NCI-H2171 treated with DMSO at 0.1 percent for 48 hours (cell line): ENCODE measurements around the gene TAS2R39.
"Not testable (repeated sequence)": the region's sequence is repeated elsewhere in the genome, so short reads cannot be mapped to it uniquely, and the experiment has no call there.

Source experiments
- DNase-seq: peaks from one replicate; lab custom pipeline; 2025; lab: John Stamatoyannopoulos, UW

The TAS2R39 gene

GRCh38 chr7:143183024-143183423 is at the start of gene TAS2R39:
TAS2R39 (plus strand) TSS chr7:143183419; CDS start chr7:143183419, 0 bp downstream.
- DNase-seq = no peak

- DNase-seq = peak; percentile 23
Measured at GRCh38 chr7:143147070-143147469, 36.1 kb upstream of the TAS2R39 start.

GRCh38 chr7:143148050-143148449 is 35.2 kb upstream of the TAS2R39 start:
- DNase-seq = no peak

DNA sequence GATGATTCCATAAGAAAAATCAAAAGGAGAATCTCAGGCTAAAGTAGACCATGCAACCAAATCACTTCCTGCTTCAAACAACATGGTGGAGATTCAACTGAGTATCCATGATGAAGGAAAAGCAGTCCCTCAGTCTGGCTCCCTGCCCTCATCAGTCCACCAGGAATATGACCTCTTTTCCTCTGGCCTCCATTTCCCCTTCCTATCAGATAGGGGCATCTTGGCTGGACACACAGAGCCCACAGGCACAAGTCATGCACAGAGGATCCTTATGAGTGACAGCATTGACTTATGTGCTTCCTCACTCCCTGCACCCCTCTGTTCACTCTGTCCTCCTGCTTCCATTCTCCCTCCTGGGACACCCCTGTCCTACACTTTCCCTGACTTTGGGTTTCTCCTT is 34.6 kb upstream of the TAS2R39 start:
- DNase-seq = no peak

DNA sequence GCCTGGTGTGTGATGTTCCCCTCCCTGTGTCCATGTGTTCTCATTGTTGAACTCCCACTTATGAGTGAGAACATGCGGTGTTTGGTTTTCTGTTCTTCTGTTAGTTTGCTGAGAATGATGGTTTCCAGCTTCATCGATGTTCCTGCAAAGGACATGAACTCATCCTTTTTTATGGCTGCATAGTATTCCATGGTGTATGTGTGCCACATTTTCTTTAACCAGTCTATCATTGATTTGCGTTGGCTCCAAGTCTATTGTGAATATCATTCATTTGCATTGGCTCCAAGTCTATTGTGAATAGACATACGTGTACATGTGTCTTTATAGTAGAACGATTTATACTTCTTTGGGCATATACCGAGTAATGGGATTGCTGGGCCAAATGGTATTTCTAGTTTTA is 32.5 kb upstream of the TAS2R39 start:
- not testable (repeated sequence) for DNase-seq

DNA sequence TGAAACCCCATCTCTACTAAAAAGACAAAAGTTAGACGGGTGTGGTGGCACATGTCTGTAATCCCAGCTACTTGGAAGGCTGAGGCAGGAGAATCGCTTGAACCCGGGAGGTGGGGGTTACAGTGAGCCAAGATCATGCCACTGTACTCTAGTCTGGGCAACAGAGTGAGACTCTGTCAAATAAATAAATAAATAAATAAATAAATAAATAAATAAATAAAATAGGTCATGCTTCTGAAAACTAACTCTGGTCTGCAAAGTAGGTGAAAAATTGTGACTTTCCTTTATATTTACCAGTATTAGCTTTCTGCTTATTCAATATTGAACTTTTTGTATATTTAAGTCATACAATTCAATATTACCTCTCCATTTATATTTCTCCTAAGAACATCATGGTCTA is 24.6 kb upstream of the TAS2R39 start:
- DNase-seq = not testable (repeated sequence)

DNA sequence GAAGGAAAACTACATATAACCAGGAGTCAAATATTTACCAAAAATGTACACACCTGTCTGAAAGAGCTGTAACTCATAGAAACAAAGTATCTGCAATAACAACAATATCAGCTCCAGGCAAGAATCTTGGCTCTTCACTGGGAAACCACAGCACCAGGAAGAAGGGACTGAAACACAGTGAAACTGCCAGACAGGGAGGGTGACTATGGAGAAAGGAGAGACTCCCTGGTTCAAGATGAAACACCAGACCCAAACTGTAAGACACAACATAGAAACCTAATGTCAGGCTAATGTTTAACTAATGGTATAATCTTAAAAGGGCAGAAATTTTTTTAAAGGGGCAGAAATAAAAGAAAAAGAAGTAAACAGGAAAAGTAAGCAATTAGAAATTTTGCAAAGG is 11.5 kb upstream of the TAS2R39 start:
- DNase-seq = peak; percentile 3

DNA sequence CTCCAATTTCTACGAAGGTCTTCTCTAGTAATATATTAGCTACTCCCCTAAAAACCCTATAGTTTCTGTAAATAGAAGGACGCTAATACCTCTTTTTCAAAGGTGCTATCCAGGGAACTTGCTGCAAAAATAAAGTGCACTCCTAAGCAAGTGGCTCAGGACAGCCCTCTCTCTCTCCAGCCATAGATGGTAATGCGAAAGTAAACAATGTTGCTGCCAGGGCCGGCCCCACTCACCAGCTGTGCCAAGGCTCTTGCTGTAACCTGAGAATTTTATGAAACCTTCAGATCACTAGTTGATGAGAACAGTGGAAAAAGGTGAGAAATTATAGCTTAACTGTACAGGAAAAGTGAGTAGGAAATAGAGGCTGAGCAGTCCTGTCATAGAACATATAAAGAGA is 10.9 kb upstream of the TAS2R39 start:
- DNase-seq = peak; percentile 89

GRCh38 chr7:143176128-143176527 is 7.1 kb upstream of the TAS2R39 start:
- no peak for DNase-seq

DNA sequence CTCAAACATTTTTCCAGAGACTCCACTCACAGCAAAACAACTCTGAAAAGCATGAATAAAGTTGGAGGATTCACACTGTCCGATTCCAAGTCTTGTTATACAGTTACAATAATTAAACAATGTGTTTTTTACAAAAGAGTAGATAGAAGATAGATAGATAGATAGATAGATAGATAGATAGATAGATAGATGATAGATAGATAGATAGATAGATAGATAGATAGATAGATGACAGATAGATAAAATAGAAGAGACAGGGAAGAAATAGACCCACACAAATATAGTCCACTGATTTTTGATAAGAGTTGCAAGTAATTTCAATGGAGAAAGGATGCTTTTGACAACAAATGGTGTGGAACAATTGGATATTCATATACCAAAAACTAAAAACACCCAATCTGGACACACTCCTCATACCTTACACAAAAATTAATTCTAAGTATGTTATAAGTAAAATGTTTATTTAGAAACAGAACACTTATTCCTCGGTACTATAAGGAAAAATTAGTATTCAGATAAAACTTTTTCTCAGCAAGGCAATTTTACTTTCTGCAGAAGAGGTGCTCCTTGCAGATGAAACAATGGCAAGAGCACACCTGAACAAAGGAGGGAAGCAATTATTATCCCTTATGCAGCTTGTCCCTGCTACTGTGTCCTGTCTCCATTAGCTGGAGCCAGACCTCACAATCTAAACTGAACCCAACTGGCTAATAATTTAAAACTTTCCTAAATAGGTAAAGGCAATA is 5.7 kb upstream of the TAS2R39 start:
- no peak for DNase-seq

DNA sequence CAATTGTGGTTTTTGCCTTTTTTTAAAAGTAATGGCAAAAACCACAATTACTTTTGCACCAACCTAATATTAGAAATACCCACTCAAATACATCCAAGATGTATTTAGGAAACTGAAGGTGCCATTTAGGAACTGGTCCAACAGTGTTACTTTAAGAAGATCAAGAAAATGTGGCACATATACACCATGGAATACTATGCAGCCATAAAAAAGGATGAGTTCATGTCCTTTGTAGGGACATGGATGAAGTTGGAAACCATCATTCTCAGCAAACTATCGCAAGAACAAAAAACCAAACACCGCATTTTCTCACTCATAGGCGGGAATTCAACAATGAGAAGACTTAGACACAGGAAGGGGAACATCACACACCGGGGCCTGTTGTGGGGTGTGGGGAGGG is 2.4 kb upstream of the TAS2R39 start:
- DNase-seq = not testable (repeated sequence)

DNA sequence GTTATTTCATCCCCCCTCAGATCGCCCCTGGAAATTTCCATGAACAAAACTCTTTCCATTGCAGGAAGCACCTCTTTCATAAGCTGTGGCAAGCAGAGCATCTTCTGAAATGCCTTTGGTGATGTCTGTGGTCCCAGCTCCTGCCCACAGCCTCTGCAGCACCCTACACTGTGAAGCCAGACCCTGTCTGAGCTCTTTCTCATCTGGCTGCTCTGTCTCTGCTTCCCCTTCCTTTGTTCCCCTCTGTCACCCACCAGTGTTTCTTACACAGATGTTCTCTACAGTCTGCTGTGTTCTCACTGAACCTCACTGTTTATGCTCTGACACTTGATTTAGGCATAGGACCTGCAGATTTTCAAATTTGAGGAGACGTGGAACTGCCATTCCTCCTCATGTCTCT is 1.9 kb upstream of the TAS2R39 start:
- no peak for DNase-seq

GRCh38 chr7:143185551-143185950 is 2.3 kb downstream of the TAS2R39 start:
- DNase-seq = no peak

GRCh38 chr7:143188994-143189393 is 5.8 kb downstream of the TAS2R39 start:
- no peak for DNase-seq

GRCh38 chr7:143193880-143194279 is 10.7 kb downstream of the TAS2R39 start:
- DNase-seq = no peak

- DNase-seq = no peak
Measured at GRCh38 chr7:143199040-143199439, 15.8 kb downstream of the TAS2R39 start.

DNA sequence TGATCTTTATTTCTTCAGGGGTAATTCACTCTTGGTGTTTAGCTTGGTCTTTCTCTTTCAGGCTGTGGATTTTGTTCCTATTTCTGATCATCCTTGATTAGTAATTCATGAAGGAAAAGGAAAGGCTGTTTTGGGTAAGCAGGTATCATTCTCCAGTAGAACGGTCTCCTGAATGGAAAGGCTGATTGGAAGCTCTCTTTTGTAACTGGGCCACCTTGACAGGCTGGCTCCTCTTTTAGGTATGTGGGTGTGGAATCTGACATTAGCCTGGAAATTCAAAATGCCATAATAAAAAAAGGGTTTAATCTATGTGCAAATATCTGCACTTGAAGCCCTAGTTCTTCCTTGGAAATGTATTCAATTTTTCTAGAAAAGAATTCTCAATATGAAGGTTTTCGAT is 18.9 kb downstream of the TAS2R39 start:
- DNase-seq = no peak

DNA sequence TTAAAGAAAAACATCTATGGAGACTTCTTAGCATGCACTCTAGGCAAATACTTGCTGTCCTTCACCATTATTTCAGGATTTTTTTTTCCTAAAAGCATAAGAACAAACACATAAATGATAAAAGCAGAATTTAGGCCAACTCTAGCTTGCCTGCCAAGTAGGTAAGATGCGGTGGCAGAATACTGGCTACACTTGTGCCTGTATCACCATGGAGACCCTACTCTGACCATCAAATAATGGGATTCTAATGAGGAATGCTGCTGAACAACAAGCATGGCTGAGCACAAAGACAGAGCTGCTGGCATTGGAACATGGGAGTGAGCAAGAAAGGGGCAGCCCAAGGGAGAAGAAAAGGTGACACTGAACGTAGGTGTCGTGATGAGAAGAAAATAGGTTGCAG is 20.2 kb downstream of the TAS2R39 start:
- DNase-seq = no peak

DNA sequence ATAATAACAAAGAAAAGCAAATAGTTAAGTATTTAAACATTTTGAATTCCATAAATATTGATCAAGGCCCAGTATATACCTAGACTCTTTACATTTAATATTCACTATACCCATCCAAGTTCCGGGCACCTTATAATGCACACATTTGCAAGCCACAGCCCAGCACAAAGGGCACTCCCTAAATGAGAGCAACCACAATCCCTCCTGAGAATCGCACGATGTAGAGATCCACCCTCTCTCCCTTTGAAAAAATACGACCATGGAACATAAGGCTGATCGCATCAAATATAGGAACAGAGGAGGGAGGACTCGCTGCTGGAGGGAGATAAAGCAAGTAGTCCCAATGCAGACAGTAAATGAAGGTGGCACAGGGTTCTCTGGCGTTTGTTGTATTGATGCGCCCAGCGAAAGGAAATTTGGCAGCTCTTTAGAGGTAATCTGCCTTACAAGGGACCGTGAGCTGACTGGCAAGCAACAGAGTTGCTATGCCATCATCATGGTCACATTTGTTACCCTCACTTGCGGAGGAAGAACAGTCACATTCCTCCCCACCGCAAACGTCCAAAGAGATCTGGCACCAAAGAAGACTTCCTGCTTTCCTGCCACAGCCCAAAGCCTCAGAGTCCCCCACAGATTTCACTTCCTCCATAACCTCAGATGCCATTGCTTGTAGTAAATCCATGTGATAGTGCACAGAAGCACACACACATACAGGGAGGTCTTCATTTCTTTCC is 22.5 kb downstream of the TAS2R39 start:
- no peak for DNase-seq

GRCh38 chr7:143210541-143210940 is 27.3 kb downstream of the TAS2R39 start:
- DNase-seq = no peak

DNA sequence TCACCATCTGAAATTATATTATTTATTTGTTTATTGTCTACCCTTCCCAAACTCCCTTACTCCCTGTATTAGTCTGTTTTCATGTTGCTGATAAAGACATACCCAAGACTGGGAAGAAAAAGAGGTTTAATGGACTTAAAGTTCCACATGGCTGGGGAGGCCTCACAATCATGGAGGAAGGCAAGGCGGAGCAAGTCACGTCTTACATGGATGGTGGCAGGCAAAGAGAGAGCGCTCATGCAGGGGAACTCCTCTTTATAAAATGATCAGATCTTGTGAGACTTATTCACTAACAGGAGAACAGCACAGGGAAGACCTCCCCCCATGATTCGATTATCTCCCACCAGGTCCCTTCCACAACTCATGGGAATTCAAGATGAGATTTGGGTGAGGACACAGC is 30.3 kb downstream of the TAS2R39 start:
- DNase-seq = not testable (repeated sequence)

- DNase-seq = peak; percentile 89
Measured at GRCh38 chr7:143214789-143215679, 31.8 kb downstream of the TAS2R39 start.

DNA sequence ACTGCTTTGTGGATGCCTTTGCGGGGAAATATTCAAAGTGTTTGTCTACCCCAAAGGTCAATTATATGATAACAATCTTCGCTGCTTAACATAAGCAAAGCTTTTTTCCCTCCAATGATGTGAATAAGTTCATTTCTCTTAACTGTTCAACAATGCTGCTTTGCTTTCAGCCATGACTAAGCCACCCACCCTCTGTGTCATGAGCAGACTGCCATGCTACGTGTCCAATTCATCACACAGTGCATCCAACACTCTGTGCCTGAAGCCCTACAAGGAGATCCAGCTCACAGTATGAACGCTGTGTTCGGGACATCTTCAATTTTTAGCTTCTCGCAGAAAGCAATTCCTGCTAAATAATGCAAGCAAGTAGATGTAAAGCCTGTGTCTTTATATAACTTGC is 32.9 kb downstream of the TAS2R39 start:
- no peak for DNase-seq
